Measurements from ENCODE around the gene PPIP5K2. TPM values are rescaled to one million over a fixed set of nuclear protein-coding genes. Genes with fewer than 3 reads are reported as not detected.
A peak's percentile ranks its signal among the peaks of the same experiment; 100 is the strongest.
"Not testable (repeated sequence)": the region's sequence is repeated elsewhere in the genome, so short reads cannot be mapped to it uniquely, and the experiment has no call there.

Gene PPIP5K2
- total RNA-seq, 2 experiments from 2014 or later = 53.7 to 66.6 TPM

GRCh38 chr5:103188436-103188835 lies 68.3 kb downstream of the PPIP5K2 start:
- ChIA-PET POLR2A (no interaction called here), CTCF (interaction anchor here (0.8 to 1.3 kb wide), 2 partner anchors 9 to 36 kb away, joined by 3 to 5 read pairs; no protein-coding TSS in a partner anchor)
- Mint-ChIP-seq H3K36me3 (ENCODE audit: low read depth) (peaks cover 31% of the 10 kb centered on the region), H3K4me1 (peaks cover 7% of the 10 kb centered on the region), H3K9me3 (no peaks in the 10 kb centered on the region), H3K4me3 (no peak overlapping the region), H3K27ac (peak overlapping the region; percentile 49), H3K27me3 (no peaks in the 10 kb centered on the region)
- no peak for DNase-seq

- no peak for DNase-seq
- Mint-ChIP-seq H3K4me3 (no peak overlapping the region), H3K27ac (no peak overlapping the region), H3K9me3 (no peaks in the 10 kb centered on the region), H3K4me1 (peaks cover 22% of the 10 kb centered on the region), H3K27me3 (no peaks in the 10 kb centered on the region), H3K36me3 (ENCODE audit: low read depth) (peaks cover 48% of the 10 kb centered on the region)
- ChIA-PET POLR2A (no interaction called here), CTCF (interaction anchor here (1.5 kb wide), 1 partner anchor 21 kb away, joined by 7 read pairs; no protein-coding TSS in a partner anchor)
Measured at GRCh38 chr5:103203226-103203625, 83.1 kb downstream of the PPIP5K2 start.

- POLR2A ChIA-PET, CTCF ChIA-PET, H3K9me3 Mint-ChIP-seq, H3K4me3 Mint-ChIP-seq, DNase-seq, H3K27ac Mint-ChIP-seq, H3K27me3 Mint-ChIP-seq: not testable (repeated sequence)
- peaks cover 21% of the 10 kb centered on the region for H3K4me1 Mint-ChIP-seq
- H3K36me3 Mint-ChIP-seq (ENCODE audit: low read depth) = peaks cover 48% of the 10 kb centered on the region
Measured at GRCh38 chr5:103204990-103205389, 84.9 kb downstream of the PPIP5K2 start.

- Mint-ChIP-seq H3K9me3 (no peaks in the 10 kb centered on the region), H3K27ac (no peak overlapping the region), H3K4me3 (no peak overlapping the region), H3K36me3 (ENCODE audit: low read depth) (peaks cover 39% of the 10 kb centered on the region), H3K4me1 (peaks cover 21% of the 10 kb centered on the region), H3K27me3 (no peaks in the 10 kb centered on the region)
- no peak for DNase-seq
- ChIA-PET CTCF (interaction anchor here (0.7 kb wide), 1 partner anchor 18 kb away, joined by 3 read pairs; no protein-coding TSS in a partner anchor), POLR2A (no interaction called here)
Measured at GRCh38 chr5:103205991-103206700, 86.0 kb downstream of the PPIP5K2 start.

GRCh38 chr5:103207011-103207410 lies 86.9 kb downstream of the PPIP5K2 start:
- no peak overlapping the region for H3K27ac Mint-ChIP-seq
- DNase-seq = no peak

GRCh38 chr5:103207653-103208052 lies 87.6 kb downstream of the PPIP5K2 start:
- Mint-ChIP-seq H3K4me1 (peaks cover 33% of the 10 kb centered on the region), H3K27me3 (no peaks in the 10 kb centered on the region), H3K27ac (peak overlapping the region; percentile 71), H3K36me3 (ENCODE audit: low read depth) (peaks cover 46% of the 10 kb centered on the region), H3K4me3 (no peak overlapping the region), H3K9me3 (no peaks in the 10 kb centered on the region)
- ChIA-PET CTCF (interaction anchor here (1.1 kb wide), 1 partner anchor 25 kb away, joined by 3 read pairs; no protein-coding TSS in a partner anchor), POLR2A (interaction anchor here (1.8 kb wide), 1 partner anchor 51 kb away, joined by 5 read pairs; the partner anchor contains the start of gene MACIR)
- no peak for DNase-seq

More at GRCh38 chr5:103207011-103207410, 86.9 kb downstream of the PPIP5K2 start:
- H3K27me3 Mint-ChIP-seq = no peaks in the 10 kb centered on the region
- no peak overlapping the region for H3K4me3 Mint-ChIP-seq
- ChIA-PET CTCF (no interaction called here), POLR2A (interaction anchor here (1.8 kb wide), 1 partner anchor 52 kb away, joined by 5 read pairs; the partner anchor contains the start of gene MACIR)
- H3K36me3 Mint-ChIP-seq (ENCODE audit: low read depth) = peaks cover 42% of the 10 kb centered on the region
- H3K9me3 Mint-ChIP-seq = no peaks in the 10 kb centered on the region
- peaks cover 28% of the 10 kb centered on the region for H3K4me1 Mint-ChIP-seq

- no peak overlapping the region for H3K4me3 Mint-ChIP-seq
- CTCF ChIA-PET = interaction anchor here (1.1 kb wide), 1 partner anchor 24 kb away, joined by 3 read pairs; no protein-coding TSS in a partner anchor
- H3K9me3 Mint-ChIP-seq = no peaks in the 10 kb centered on the region
- peak overlapping the region; percentile 19 for H3K27ac Mint-ChIP-seq
- H3K4me1 Mint-ChIP-seq = peaks cover 33% of the 10 kb centered on the region
- peaks cover 43% of the 10 kb centered on the region for H3K36me3 Mint-ChIP-seq (ENCODE audit: low read depth)
- POLR2A ChIA-PET = interaction anchor here (1.8 kb wide), 1 partner anchor 50 kb away, joined by 5 read pairs; the partner anchor contains the start of gene MACIR
- DNase-seq = no peak
- no peaks in the 10 kb centered on the region for H3K27me3 Mint-ChIP-seq
Measured at GRCh38 chr5:103208460-103208859, 88.4 kb downstream of the PPIP5K2 start.

- ChIA-PET CTCF (no interaction called here), POLR2A (interaction anchor here (1.8 kb wide), 1 partner anchor 50 kb away, joined by 5 read pairs; the partner anchor contains the start of gene MACIR)
- no peaks in the 10 kb centered on the region for H3K9me3 Mint-ChIP-seq
- H3K4me1 Mint-ChIP-seq = peaks cover 33% of the 10 kb centered on the region
- no peak for DNase-seq
- peaks cover 40% of the 10 kb centered on the region for H3K36me3 Mint-ChIP-seq (ENCODE audit: low read depth)
- no peaks in the 10 kb centered on the region for H3K27me3 Mint-ChIP-seq
- no peak overlapping the region for H3K4me3 Mint-ChIP-seq
- no peak overlapping the region for H3K27ac Mint-ChIP-seq
Measured at GRCh38 chr5:103209065-103209464, 89.0 kb downstream of the PPIP5K2 start.

GRCh38 chr5:103210952-103211351 lies 90.9 kb downstream of the PPIP5K2 start:
- POLR2A ChIA-PET = no interaction called here
- H3K4me1 Mint-ChIP-seq = peaks cover 33% of the 10 kb centered on the region
- H3K27ac Mint-ChIP-seq = no peak overlapping the region

GRCh38 chr5:103211576-103212561 lies 91.8 kb downstream of the PPIP5K2 start:
- CTCF ChIA-PET = interaction anchor here (1.3 to 2.7 kb wide), 2 partner anchors 13 to 47 kb away, joined by 3 to 9 read pairs; partner anchors contain the start of gene MACIR
- Mint-ChIP-seq H3K4me1 (peaks cover 35% of the 10 kb centered on the region), H3K4me3 (peak overlapping the region; percentile 34), H3K9me3 (no peaks in the 10 kb centered on the region), H3K27ac (peak overlapping the region; percentile 67), H3K36me3 (ENCODE audit: low read depth) (peaks cover 22% of the 10 kb centered on the region), H3K27me3 (no peaks in the 10 kb centered on the region)
- no peak for DNase-seq
- POLR2A ChIA-PET = no interaction called here

More at GRCh38 chr5:103210952-103211351, 90.9 kb downstream of the PPIP5K2 start:
- no peak overlapping the region for H3K4me3 Mint-ChIP-seq
- DNase-seq = no peak
- H3K36me3 Mint-ChIP-seq (ENCODE audit: low read depth) = peaks cover 31% of the 10 kb centered on the region
- no peaks in the 10 kb centered on the region for H3K27me3 Mint-ChIP-seq
- H3K9me3 Mint-ChIP-seq = no peaks in the 10 kb centered on the region
- CTCF ChIA-PET = interaction anchor here (1.3 to 2.7 kb wide), 2 partner anchors 14 to 48 kb away, joined by 3 to 9 read pairs; partner anchors contain the start of gene MACIR

- POLR2A ChIA-PET = interaction anchor here (1.1 to 1.9 kb wide), 3 partner anchors 23 to 96 kb away, joined by 3 to 5 read pairs (median 4); partner anchors contain the start of genes GIN1 and PPIP5K2
- CTCF ChIA-PET = interaction anchor here (1.4 to 4.0 kb wide), 3 partner anchors 9 to 126 kb away, joined by 3 to 22 read pairs (median 3); no protein-coding TSS in a partner anchor
Measured at GRCh38 chr5:103216137-103216536, 96.0 kb downstream of the PPIP5K2 start.

GRCh38 chr5:103216697-103217096 lies 96.6 kb downstream of the PPIP5K2 start:
- Mint-ChIP-seq H3K4me3 (no peak overlapping the region), H3K27me3 (no peaks in the 10 kb centered on the region), H3K36me3 (ENCODE audit: low read depth) (peaks cover 7% of the 10 kb centered on the region), H3K4me1 (peaks cover 11% of the 10 kb centered on the region), H3K27ac (no peak overlapping the region), H3K9me3 (peaks cover 2% of the 10 kb centered on the region)
- ChIA-PET POLR2A (interaction anchor here (1.1 to 1.9 kb wide), 3 partner anchors 23 to 97 kb away, joined by 3 to 5 read pairs (median 4); partner anchors contain the start of genes GIN1 and PPIP5K2), CTCF (interaction anchor here (1.4 to 4.0 kb wide), 2 partner anchors 8 to 127 kb away, joined by 3 to 22 read pairs; no protein-coding TSS in a partner anchor)
- no peak for DNase-seq

More at GRCh38 chr5:103216137-103216536, 96.0 kb downstream of the PPIP5K2 start:
- Mint-ChIP-seq H3K27me3 (no peaks in the 10 kb centered on the region), H3K9me3 (peaks cover 2% of the 10 kb centered on the region), H3K36me3 (ENCODE audit: low read depth) (peaks cover 7% of the 10 kb centered on the region), H3K27ac (no peak overlapping the region), H3K4me3 (no peak overlapping the region), H3K4me1 (peaks cover 16% of the 10 kb centered on the region)
- no peak for DNase-seq
